HUDEP-2 (cell line): ENCODE measurements around the gene RBM47.

Experiments
- DNase-seq, 76 experiments: peaks; one replicate each; lab custom pipeline; 2025; ENCODE audit not compliant: unreplicated experiment in 76 of 76; lab: John Stamatoyannopoulos, UW

Gene RBM47

GRCh38 chr4:40594261-40595178, 35.1 kb downstream of the RBM47 start:
- DNase-seq: no peak

GRCh38 chr4:40592034-40592433, 37.6 kb downstream of the RBM47 start:
- DNase-seq: no peak

- no peak for DNase-seq
Observed at GRCh38 chr4:40587826-40588225, 41.8 kb downstream of the RBM47 start.

- DNase-seq: no peak
Observed at GRCh38 chr4:40587351-40587750, 42.3 kb downstream of the RBM47 start.

- no peak for DNase-seq
Observed at GRCh38 chr4:40586729-40587128, 42.9 kb downstream of the RBM47 start.

GRCh38 chr4:40586034-40586433, 43.6 kb downstream of the RBM47 start:
- no peak for DNase-seq

GRCh38 chr4:40585201-40585799, 44.4 kb downstream of the RBM47 start:
- no peak for DNase-seq

GRCh38 chr4:40584517-40585141, 45.0 kb downstream of the RBM47 start:
- no peak for DNase-seq

GRCh38 chr4:40583850-40584439, 45.7 kb downstream of the RBM47 start:
- no peak for DNase-seq

- no peak for DNase-seq
Observed at GRCh38 chr4:40582413-40582812, 47.3 kb downstream of the RBM47 start.

- no peak for DNase-seq
Observed at GRCh38 chr4:40581254-40582140, 48.2 kb downstream of the RBM47 start.

- no peak for DNase-seq
Observed at GRCh38 chr4:40579983-40580382, 49.7 kb downstream of the RBM47 start.

GRCh38 chr4:40577588-40578253, 51.9 kb downstream of the RBM47 start:
- DNase-seq: no peak

- peak in 4 of 76 experiments; percentile 4 to 10 (median 6) for DNase-seq
Observed at GRCh38 chr4:40576651-40577480, 52.8 kb downstream of the RBM47 start.

GRCh38 chr4:40575846-40576245, 53.8 kb downstream of the RBM47 start:
- DNase-seq: no peak

- no peak for DNase-seq
Observed at GRCh38 chr4:40573593-40574311, 55.9 kb downstream of the RBM47 start.

GRCh38 chr4:40572692-40573310, 56.9 kb downstream of the RBM47 start:
- DNase-seq: no peak

GRCh38 chr4:40571208-40571607, 58.5 kb downstream of the RBM47 start:
- no peak for DNase-seq
